HG03066 (cell line): ENCODE data around the gene DHCR7.

Experiments
- ATAC-seq: cut with Tn5 transposase; IDR thresholded peaks from one replicate; pipeline ENCODE4 v1.9.1; 2021; ENCODE audit warnings: low read depth; ENCODE audit not compliant: unreplicated experiment

DHCR7 gene

GRCh38 chr11:71459076-71459766 is 11.0 kb upstream of the DHCR7 start:
- no peak for ATAC-seq

GRCh38 chr11:71458146-71459070 is 10.2 kb upstream of the DHCR7 start:
- no peak for ATAC-seq

- ATAC-seq: no peak
Observed at GRCh38 chr11:71456831-71457230, 8.6 kb upstream of the DHCR7 start.

GRCh38 chr11:71456294-71456693 is 8.1 kb upstream of the DHCR7 start:
- ATAC-seq: no peak

- ATAC-seq: no peak
Observed at GRCh38 chr11:71454470-71455113, 6.4 kb upstream of the DHCR7 start.

- ATAC-seq: no peak
Observed at GRCh38 chr11:71453918-71454304, 5.7 kb upstream of the DHCR7 start.

- peak; percentile 55 for ATAC-seq
Observed at GRCh38 chr11:71453037-71453917, 5.1 kb upstream of the DHCR7 start, which contains the start of gene NADSYN1. NADSYN1 (plus strand) TSS chr11:71453203; CDS start chr11:71453297, 94 bp downstream.

- no peak for ATAC-seq
Observed at GRCh38 chr11:71452199-71453036, 4.2 kb upstream of the DHCR7 start.

- ATAC-seq: no peak
Observed at GRCh38 chr11:71451596-71452198, 3.5 kb upstream of the DHCR7 start.

- ATAC-seq: no peak
Observed at GRCh38 chr11:71450939-71451338, 2.7 kb upstream of the DHCR7 start.

- no peak for ATAC-seq
Observed at GRCh38 chr11:71450507-71450906, 2.3 kb upstream of the DHCR7 start.

- ATAC-seq: no peak
Observed at GRCh38 chr11:71449596-71449995, 1.4 kb upstream of the DHCR7 start.

GRCh38 chr11:71447791-71448256 is 369 bp downstream of the DHCR7 start:
- no peak for ATAC-seq

- no peak for ATAC-seq
Observed at GRCh38 chr11:71446942-71447688, 1.1 kb downstream of the DHCR7 start.

- ATAC-seq: no peak
Observed at GRCh38 chr11:71446150-71446549, 2.0 kb downstream of the DHCR7 start.

GRCh38 chr11:71444811-71445210 is 3.4 kb downstream of the DHCR7 start:
- no peak for ATAC-seq

- no peak for ATAC-seq
Observed at GRCh38 chr11:71443736-71444445, 4.3 kb downstream of the DHCR7 start.

- ATAC-seq: no peak
Observed at GRCh38 chr11:71442880-71443279, 5.3 kb downstream of the DHCR7 start.
